SH-SY5Y (cell line): ENCODE data around the gene KLC1.

ENCODE experiments used
- GATA2 ChIP-seq: IDR thresholded peaks from 2 replicates; pipeline ENCODE4 v1.6.1; 2011; ENCODE audit warnings: mild to moderate bottlenecking, low read depth, low read length
- GATA3 ChIP-seq: IDR thresholded peaks from 2 replicates; pipeline ENCODE4 v1.6.1; 2011; ENCODE audit warnings: low read depth, mild to moderate bottlenecking, low read length, moderate library complexity

DNA sequence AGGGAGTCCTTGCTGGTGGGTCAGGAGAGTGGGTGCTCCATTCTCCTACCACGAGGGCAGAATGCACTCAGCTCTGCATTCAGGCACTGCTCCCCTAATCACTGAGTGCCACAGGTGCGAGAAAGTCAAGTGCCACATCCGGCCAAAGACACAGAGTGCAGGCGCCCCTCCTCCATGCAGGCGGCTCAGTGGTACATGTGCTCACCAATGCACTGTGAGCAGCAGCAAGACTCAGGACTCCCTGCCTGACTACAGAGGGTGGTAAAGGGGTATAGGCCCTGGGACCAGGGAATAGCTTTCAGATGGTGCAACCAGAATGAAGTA is 119.5 kb downstream of the KLC1 start:
- TF ChIP-seq GATA2 = no peak
- TF ChIP-seq GATA3 = no peak
